HCEC 1CT (cell line): Measurements from ENCODE around the gene ZNF775.

Experiments
- DNase-seq: peaks from one replicate; pipeline ENCODE4 v3.0.0-alpha.2; 2017

ZNF775 gene

DNA sequence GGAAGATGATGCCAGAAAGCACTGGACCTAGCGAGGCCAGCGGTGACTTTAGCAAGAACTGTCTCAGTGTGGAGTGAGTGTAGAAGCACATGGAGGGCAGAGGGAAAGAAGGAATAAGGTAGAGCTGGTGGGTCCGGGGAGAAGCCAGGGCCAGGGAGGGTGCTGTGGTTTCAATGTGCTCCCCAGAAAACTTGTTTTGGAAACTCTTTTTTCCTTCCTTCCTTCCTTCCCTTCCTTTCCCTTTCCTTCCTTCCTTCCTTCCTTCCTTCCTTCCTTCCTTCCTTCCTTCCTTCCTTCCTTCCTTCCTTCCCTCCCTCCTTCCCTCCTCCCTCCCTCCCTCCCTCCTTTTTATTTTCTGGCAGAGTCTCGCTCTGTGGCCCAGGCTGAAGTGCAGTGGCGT lies 32.2 kb upstream of the ZNF775 start:
- no peak for DNase-seq

- no peak for DNase-seq
These were observed 27.4 kb upstream of the ZNF775 start for GRCh38 chr7:150351587-150352194.

- no peak for DNase-seq
These were observed 23.5 kb upstream of the ZNF775 start for GRCh38 chr7:150355666-150356059.

GRCh38 chr7:150356265-150356897 lies 22.7 kb upstream of the ZNF775 start:
- peak; percentile 29 for DNase-seq

GRCh38 chr7:150357270-150357669 lies 21.9 kb upstream of the ZNF775 start:
- no peak for DNase-seq

- no peak for DNase-seq
These were observed 21.2 kb upstream of the ZNF775 start for GRCh38 chr7:150357771-150358427.

DNA sequence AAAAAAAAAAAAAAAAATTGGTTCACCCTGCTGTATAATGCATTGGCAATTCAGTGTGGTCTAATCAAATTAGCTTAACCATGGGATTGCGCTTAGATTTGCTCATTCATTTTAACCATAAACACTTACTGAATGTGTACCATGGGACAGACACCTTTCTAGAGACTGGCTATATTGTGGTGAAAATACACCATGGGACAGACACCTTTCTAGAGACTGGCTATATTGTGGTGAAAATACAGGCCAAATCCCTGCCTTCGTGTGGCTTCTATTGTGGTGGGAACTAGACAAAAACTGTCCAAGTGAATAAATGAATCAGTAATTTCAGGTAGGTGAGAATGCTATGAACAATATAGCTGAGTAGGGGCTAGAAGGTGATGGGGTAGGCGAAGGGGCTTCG lies 20.7 kb upstream of the ZNF775 start:
- DNase-seq: no peak

GRCh38 chr7:150358988-150359621 lies 20.0 kb upstream of the ZNF775 start:
- no peak for DNase-seq

- no peak for DNase-seq
These were observed 19.3 kb upstream of the ZNF775 start for GRCh38 chr7:150359622-150360362.

- DNase-seq: no peak
These were observed 18.6 kb upstream of the ZNF775 start for GRCh38 chr7:150360363-150361058.

DNA sequence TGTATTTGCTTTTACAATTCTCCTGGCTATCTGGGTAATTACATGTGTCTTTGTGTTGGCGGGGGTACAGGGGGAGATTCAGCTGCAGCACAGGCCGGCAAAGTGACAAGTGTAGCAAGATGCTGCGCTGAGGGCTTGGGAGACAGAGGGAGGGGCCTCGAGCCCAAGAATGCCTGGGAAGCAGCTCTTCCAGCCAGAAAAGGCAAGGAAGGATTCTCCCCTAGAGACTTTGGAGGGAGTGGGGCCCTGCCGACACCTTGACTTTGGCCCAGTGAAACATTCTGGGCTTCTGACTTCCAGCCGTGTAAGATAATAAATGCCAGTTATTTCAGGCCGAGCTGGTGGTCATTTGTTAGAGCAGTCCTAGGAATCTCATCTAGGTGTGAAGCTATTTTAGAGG lies 17.7 kb upstream of the ZNF775 start:
- no peak for DNase-seq

GRCh38 chr7:150361807-150362621 lies 17.1 kb upstream of the ZNF775 start:
- no peak for DNase-seq

GRCh38 chr7:150363370-150363769 lies 15.8 kb upstream of the ZNF775 start:
- DNase-seq: no peak

- no peak for DNase-seq
These were observed 15.3 kb upstream of the ZNF775 start for GRCh38 chr7:150363872-150364271.

GRCh38 chr7:150365194-150365593 lies 13.9 kb upstream of the ZNF775 start:
- DNase-seq: no peak

- no peak for DNase-seq
These were observed 13.3 kb upstream of the ZNF775 start for GRCh38 chr7:150365673-150366398.

GRCh38 chr7:150367677-150368095 lies 11.4 kb upstream of the ZNF775 start:
- DNase-seq: peak; percentile 16

DNA sequence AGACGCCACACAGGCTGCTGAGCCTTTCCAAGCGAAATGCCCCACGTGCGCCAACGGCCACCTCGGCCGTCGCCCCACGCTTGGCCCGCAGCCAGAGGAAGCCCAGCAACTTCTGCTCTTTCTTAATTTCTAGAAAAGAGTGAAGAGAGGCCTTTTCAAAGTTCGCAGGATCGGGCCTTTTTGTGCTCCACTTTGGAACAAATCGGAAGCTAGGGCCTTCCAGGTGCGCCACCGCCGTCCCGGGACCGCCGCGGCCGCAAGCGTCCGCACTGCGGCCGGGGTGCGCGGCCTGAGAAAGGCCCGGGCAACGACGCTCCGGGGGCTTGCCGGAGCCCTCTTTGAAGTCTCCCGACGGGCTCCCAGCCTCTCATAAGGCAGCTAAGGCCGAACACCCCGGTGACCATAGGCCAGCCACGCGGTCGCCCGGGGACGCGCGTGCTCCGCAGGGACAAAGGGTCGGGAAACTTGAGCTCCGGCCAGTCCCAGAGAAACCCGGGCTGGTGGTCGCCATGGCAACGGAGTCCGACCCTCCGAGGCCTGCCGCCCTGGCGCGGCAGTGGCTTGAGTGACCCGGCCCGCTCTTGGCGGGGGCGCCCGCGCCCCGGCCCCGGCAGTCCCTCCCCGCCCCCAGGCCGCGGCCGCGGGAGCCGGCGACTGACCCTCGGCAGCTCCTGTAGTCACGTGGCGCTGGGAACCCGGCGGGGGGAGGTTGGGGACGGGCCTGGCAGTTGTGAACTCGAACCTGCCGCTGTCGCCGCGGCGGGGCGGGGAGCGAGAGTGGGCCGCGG lies 10.8 kb upstream of the ZNF775 start, which contains the start of gene REPIN1:
REPIN1 (plus strand) TSS at position 727 of the 788 bp plus-strand sequence. CDS start 890 bp downstream, outside the sequence.
- DNase-seq: peak; percentile 78

- peak; percentile 58 for DNase-seq
These were observed 10.0 kb upstream of the ZNF775 start for GRCh38 chr7:150368884-150369747.
